EL (cell line): Measurements from ENCODE around the gene TNNI3.
"Not testable (repeated sequence)": the region's sequence is repeated elsewhere in the genome, so short reads cannot be mapped to it uniquely, and the experiment has no call there.

ENCODE experiments used
- DNase-seq: peaks from one replicate; pipeline ENCODE4 v3.0.0-alpha.2; 2016

The TNNI3 gene

DNA sequence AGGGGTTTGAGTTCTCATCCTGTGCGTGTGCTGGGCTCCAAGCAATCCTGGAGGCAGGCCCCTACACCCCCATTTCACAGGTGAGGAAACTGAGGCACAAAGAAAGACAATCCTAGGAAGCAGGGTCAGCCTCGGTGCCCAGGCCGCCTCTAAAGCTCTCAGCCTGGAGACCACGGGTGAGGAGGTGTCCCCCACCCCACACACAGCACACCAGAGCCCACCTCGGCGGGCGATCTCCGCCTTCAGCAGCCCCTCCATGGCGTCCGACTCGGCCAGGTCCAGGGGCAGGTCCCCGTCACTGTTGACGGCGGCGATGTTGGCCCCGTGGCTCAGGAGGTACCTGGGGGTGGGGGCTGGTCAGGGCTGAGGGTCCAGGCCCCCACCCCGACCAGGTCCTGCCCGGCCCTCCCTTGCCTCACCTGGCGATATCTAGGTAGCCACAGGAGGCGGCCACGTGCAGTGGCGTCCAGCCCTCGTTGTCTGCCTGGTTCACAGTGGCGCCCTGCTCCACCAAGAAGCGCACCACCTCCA, 45.2 kb downstream of the TNNI3 start:
- no peak for DNase-seq

DNA sequence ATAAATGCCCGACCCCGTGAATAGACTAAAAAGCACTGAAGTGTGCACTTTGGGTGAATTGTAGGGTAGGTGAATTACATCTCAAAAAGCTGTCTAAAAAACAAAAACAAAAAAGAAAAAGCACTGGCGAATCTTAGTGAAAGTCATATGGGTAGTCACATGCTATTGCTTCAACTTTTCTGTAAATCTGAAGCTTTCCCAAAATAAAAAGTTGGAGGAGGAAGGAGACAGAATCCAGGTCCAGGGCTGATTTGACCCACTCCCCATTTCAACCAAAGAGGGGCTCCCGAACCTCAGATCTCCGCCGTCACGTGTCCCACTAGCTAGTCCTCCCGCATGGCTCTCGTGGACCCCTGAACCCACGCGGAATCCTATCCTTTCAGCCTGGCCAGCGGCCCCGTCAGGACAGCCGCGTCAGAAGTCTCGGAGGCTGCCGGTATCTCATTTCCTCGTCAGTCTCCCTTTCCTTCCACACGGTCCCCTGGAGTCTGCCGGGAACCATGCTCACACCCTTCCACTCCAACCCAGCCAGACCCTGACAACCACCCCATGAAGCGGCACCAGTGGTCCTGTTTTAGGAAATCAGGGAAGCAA, 46.2 kb downstream of the TNNI3 start:
- DNase-seq, result no peak

DNA sequence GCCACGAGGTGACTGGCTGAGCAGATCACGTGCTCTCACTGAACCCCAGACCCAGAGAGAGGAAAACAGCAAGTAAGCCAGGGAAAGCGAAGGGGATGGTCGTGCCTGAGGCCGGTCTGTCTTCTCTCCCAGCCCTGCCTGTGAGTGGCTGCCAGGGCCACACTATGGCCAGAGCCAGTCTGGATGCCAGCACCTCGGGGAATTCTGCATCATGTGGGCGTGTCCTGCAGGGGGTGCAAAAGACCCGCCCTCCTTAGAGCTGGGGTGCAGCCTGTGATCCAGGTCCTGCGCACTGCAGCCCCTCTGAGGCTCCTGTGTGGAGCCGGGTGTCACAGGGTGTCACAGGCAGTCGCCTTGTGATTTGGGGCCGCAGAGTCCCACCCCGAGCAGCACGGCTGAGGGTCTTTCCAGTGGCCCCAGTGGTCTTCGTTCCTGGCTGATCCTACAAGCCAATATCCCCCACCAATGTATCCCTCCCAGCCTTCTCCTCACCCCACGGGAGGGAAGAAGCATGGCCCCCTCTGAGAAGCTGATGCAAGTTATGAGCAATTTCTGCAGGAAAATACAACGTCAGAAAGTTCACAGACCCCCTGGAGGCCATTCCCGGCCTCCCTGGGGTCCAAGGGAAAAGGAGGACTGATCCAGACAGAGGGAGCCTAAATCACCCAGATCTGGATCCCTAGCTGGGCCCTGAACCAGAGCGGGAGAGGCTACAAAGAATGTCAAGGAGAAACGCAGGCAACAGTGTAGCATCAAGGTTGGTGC, 47.8 kb downstream of the TNNI3 start:
- DNase-seq, result no peak

DNA sequence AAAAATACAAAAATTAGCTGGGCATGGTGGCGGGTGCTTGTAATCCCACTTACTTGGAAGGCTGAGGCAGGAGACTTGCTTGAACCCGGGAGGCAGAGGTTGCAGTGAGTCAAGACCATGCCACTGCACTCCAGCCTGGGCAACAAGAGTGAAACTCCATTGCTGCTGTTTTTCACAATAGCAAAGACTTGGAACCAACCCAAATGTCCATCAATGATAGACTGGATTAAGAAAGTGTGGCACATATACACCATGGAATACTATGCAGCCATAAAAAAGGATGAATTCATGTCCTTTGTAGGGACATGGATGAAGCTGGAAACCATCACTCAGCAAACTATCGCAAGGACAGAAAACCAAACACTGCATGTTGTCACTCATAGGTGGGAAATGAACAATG, 50.3 kb downstream of the TNNI3 start:
- not testable (repeated sequence) for DNase-seq

DNA sequence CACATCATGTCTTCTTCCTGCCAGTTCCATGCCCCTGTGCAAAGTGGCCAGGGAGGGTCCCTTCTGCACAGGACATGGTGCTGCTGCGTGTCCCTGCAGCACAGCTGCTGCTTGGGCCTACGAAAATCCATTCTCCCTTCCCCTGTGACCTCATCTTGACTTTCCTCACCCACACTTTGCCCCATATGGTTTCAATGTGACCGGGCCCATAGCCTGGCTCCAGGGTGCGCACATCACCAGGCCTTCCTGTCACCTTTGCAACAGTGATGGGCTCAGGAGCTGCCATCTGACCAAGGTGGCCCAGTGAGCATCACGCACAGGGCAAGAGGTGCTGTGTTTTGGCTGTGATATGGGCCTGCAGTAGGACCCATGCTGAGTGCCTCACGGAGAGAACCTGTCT, 50.9 kb downstream of the TNNI3 start:
- DNase-seq, result no peak

DNA sequence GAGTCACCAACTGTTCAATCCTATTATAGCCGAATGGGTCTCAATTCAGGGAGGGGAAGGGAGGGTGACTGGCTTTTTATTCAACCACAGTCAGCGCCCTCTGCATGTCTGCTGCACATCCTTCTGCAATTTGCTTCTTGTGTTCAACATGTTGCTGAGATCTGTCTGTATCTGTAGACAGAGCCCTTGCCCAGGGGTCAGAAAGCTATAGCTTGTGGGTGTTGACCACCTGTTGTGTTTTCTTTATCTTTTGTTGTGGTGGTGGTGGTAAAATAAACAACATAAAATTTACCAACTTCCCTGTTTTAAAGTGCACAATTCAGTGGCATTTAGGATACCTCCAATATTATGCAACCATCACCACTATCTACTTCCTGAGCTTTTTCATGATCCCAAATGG, 52.3 kb downstream of the TNNI3 start:
- no peak for DNase-seq

DNA sequence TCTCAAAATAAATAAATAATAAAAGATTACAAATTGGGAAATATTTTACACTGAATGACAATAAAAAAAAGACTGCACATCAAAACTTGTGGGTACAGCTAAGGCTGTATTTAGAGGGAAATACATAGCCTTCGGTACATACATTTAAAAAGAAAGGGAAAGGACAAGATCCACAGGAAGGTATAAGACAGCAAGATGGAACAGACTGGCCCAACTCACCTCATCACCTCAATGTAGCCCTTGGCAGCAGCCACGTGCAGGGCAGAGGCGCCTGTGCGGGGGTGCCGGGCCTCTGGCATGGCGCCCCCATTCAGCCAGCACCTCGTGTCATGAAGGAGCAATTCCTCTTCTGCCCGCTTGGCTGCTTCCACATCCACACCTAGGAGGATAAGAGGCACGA, 54.3 kb downstream of the TNNI3 start:
- DNase-seq, result no peak
